Measurements from ENCODE around the gene TP53I11.

TP53I11 gene

DNA sequence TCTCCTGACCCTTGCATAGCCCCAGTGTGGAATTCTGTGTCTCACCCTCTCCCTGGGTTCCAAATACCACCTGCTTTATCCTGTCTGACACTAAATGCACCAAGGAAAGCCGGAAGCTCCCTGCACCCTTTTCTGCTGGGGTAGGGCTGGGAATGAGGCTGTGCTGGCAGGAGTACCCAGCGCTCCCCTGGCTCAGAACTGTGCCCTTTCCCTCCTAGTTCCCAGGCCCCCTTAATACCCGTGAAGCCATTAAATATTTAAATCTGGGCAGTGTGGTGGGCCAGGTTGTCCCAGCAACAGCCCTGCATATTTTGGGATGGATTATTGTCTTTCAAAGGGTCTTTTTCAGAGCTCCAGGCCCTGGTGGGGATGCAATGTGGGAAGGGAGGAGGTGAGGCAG is 63.0 kb downstream of the TP53I11 start:
- DNase-seq (ENCODE audit: low spot score) (no peak), FAIRE-seq (no peak)

GRCh38 chr11:44886790-44887140 is 63.9 kb downstream of the TP53I11 start:
- peak; percentile 52 for FAIRE-seq
- no peak for DNase-seq (ENCODE audit: low spot score)

DNA sequence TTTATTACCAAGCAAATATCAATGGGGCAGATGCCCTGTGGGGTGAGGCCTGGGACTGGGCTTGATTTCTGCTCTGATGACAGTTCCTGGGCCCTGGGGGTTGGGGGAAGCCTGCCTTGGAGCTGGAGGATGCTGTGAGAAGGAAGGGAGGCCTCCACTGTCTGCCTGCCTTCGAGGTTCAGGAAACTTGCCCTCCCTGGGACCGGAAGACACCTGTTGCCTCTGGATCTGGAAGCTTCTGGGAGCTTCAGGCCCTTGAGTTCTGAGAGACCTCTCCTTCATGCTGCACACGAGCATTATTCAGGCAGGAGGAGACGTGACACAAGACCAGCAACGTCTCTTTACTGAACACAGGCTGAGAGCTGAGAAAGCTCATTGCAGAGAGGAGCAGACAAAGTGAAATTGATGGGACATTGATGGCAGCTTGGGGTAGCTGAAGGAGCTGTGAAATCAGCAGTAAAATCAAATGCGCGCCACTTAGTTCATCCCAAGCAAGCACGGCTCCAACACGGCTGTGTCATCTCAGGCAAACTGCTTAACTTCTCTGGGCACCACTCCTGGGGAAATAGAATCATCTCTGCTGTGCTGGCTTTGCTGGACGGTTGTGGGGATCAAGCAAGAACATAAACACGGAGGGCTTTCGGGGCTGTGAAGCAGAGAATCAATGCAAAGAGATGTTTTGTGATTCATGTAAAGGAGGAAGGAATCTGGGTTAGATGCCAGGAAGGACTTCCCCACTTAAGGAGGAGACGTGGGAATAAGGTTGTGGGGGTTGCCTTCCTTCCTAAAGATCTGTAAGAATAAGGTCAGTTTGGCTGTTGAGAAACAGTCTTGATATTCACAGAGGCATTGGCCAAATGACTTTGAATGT is 64.5 kb downstream of the TP53I11 start:
- peak; percentile 23 for FAIRE-seq
- no peak for DNase-seq (ENCODE audit: low spot score)

DNA sequence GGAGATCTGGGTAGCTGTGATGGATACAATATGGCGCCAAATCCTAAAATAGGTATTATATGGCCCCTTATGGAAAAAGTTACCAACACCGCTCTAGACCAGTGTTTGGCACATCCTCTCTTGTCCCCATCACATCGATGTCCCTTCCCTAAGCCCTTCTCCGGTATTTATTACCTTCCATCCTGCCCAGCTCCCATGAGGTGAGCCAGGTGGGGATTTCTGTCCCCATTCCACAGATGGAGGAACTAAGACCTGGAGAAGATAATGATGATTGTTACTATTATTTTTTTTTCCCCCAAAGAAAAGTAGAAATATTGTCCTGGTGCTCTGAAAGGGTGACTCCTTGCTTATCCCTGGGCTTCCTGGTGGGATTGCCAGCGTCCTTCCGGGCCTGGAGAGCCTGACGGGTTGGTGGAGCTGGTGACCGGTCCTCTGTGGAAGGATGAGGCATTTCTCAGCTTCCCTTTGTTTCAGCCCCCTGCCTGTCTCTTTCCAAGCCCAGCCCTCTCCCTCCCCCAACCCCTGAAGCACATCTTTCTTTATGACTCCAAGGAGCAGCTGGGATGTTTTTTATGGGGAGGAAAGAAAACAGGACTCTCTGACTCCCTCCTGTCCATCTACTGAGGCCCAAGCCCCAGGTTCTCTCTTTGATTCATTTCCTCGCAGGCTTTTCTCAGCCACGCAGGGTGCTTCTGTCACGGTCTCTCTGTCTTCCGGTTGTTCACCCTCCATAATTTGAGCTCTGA is 65.4 kb downstream of the TP53I11 start:
- DNase-seq (ENCODE audit: low spot score): no peak
- no peak for FAIRE-seq

DNA sequence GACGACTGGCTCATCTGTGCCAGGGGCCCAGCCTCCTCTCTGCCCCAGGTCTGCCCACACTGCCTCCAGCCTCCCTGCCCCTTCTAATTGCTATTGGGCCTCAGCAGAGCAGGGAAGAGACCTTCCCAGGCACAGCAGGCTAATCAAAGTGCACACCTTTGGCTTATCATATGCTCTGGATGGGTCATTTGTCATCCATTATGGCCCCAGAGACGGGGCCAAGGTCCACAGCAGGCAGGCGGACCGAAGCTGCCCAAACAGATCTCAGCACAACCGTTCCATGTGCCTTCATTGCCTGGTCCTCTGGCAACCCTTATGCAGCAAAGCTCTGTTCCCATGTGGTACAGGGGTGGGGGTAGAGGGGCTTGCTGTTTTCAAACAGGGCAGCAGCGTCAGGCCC is 66.6 kb downstream of the TP53I11 start:
- DNase-seq (ENCODE audit: low spot score) (no peak), FAIRE-seq (peak; percentile 23)

GRCh38 chr11:44883277-44883676 is 67.4 kb downstream of the TP53I11 start:
- no peak for DNase-seq (ENCODE audit: low spot score)
- no peak for FAIRE-seq

All from urothelium cell line (cell line).